Activated gamma-delta T cell treated with anti-CD3 and anti-CD28 coated beads, Interleukin-2, amount 50 U/mL, for 16 hours (primary cell): ENCODE measurements around the gene PCDHGB7.
"Not testable (repeated sequence)": the region's sequence is repeated elsewhere in the genome, so short reads cannot be mapped to it uniquely, and the experiment has no call there.

ENCODE experiments used
- DNase-seq: peaks from one replicate; pipeline ENCODE4 v3.0.0-alpha.2; 2020; ENCODE audit warnings: low read depth

PCDHGB7 gene

GRCh38 chr5:141397756-141398551 is 19.5 kb upstream of the PCDHGB7 start, which contains the start of gene PCDHGB5:
Gene PCDHGB5, plus strand, starts transcription at chr5:141397947. Its CDS starts 181 bp downstream, at chr5:141398128.
- not testable (repeated sequence) for DNase-seq

DNA sequence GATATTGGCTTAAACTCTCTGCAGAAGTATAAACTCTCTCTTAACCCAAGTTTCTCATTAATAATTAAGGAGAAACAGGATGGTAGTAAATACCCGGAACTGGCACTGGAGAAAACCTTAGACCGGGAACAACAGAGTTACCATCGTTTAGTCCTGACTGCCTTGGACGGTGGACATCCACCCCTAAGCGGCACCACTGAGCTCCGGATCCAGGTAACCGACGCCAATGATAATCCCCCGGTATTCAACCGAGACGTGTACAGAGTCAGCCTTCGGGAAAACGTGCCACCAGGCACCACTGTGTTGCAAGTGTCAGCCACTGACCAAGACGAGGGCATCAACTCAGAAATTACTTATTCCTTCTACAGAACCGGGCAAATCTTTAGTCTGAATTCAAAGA is 18.9 kb upstream of the PCDHGB7 start:
- DNase-seq, result no peak

- no peak for DNase-seq
Measured at GRCh38 chr5:141399555-141400258, 17.8 kb upstream of the PCDHGB7 start.

DNA sequence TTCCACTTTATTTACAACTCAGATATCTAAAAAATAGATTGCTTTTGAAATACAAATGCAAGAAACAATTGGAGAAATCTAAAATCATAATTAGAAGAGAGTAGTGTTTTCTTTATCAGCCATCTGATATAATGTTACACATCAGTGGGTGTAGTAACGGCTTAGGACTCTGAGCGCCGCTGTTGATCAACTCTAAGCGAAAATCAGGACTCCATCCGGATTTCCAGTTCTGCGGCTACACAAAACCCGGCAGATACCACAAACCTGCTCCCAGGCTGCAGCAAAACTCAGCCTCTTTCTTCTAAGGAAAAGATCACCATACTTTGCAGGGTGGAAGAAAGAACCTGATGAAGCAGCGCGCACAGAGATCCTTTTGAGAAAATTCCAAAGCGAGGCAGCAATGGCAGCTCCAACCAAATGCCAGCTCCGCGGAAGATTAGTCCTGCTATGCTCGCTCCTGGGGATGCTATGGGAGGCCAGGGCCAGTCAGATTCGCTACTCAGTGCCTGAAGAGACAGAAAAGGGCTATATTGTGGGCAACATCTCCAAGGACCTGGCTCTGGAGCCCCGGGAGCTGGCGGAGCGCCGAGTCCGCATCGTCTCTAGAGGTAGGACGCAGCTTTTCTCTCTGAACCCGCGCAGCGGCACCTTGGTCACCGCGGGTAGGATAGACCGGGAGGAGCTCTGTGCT is 14.8 kb upstream of the PCDHGB7 start, which contains the start of gene PCDHGA9:
TSS of gene PCDHGA9 (plus strand) at position 226 of the 691 bp plus-strand sequence. CDS start at position 401, 175 bp downstream.
- no peak for DNase-seq

DNA sequence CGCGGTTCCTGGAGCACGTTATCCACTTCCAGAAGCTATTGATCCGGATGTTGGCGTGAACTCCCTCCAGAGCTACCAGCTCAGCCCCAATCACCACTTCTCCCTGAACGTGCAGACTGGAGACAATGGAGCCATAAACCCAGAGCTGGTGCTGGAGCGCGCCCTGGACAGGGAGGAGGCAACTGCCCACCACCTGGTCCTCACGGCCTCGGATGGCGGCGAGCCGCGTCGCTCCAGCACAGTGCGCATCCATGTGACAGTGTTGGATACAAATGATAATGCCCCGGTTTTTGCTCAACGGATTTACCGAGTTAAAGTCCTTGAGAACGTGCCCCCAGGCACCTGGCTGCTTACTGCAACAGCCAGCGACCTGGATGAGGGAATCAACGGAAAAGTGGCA is 14.1 kb upstream of the PCDHGB7 start:
- no peak for DNase-seq

GRCh38 chr5:141407790-141408505 is 9.5 kb upstream of the PCDHGB7 start, which contains the start of gene PCDHGB6:
Gene PCDHGB6, plus strand, starts transcription at chr5:141408021. Its CDS starts 182 bp downstream, at chr5:141408203.
- DNase-seq, result not testable (repeated sequence)

GRCh38 chr5:141409598-141410306 is 7.7 kb upstream of the PCDHGB7 start:
- DNase-seq, result no peak

DNA sequence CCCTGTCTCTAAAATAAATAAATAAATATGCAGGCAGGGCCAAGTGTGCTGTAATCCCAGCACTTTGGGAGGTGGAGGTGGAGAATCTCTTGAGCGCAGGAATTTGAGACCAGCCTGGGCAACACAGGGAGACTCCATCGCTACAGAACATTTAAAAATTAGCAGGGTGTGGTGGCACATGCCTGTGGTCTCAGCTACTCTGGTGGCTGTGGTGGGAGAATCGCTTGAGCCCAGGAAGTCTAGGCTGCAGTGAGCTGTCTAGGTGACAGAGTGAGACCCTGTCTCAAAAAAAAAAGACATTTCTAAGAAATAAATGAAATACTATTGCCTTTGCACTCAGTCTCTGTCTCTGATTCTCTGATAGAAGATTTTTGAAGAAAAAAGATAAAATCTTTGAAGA is 5.9 kb upstream of the PCDHGB7 start:
- DNase-seq, result no peak

GRCh38 chr5:141412854-141413539 is 4.5 kb upstream of the PCDHGB7 start, which contains the start of gene PCDHGA10:
Gene PCDHGA10, plus strand, starts transcription at chr5:141412987. Its CDS starts 189 bp downstream, at chr5:141413176.
- no peak for DNase-seq

DNA sequence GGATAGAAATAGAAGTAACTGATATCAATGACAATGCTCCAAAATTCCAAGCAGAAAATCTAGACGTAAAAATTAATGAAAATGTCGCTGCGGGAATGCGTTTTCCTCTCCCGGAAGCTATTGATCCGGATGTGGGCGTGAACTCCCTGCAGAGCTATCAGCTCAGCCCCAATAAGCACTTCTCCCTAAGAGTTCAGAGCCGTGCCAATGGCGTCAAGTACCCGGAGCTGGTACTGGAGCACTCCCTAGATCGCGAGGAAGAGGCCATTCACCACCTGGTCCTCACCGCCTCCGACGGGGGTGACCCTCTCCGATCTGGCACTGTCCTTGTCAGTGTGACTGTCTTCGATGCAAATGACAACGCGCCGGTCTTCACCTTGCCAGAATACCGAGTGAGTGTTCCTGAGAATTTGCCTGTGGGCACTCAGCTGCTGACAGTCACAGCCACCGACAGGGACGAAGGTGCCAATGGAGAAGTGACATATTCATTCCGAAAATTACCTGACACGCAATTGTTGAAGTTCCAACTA is 3.9 kb upstream of the PCDHGB7 start:
- no peak for DNase-seq

GRCh38 chr5:141414548-141415274 is 2.8 kb upstream of the PCDHGB7 start:
- DNase-seq, result not testable (repeated sequence)

DNA sequence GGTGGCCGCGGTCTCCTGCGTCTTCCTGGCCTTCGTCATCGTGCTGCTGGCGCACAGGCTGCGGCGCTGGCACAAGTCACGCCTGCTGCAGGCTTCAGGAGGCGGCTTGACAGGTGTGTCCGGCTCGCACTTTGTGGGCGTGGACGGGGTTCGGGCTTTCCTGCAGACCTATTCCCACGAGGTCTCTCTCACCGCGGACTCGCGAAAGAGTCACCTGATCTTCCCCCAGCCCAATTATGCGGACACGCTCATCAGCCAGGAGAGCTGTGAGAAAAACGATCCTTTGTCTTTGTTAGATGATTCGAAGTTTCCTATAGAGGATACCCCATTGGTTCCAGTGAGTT is 2.2 kb upstream of the PCDHGB7 start:
- DNase-seq, result not testable (repeated sequence)

- DNase-seq, result no peak
Measured at GRCh38 chr5:141419074-141419880, 1.8 kb downstream of the PCDHGB7 start.

- no peak for DNase-seq
Measured at GRCh38 chr5:141420855-141421488, 3.5 kb downstream of the PCDHGB7 start, which contains the start of gene PCDHGA11. Gene PCDHGA11, plus strand, starts transcription at chr5:141421051. Its CDS starts 177 bp downstream, at chr5:141421228.

DNA sequence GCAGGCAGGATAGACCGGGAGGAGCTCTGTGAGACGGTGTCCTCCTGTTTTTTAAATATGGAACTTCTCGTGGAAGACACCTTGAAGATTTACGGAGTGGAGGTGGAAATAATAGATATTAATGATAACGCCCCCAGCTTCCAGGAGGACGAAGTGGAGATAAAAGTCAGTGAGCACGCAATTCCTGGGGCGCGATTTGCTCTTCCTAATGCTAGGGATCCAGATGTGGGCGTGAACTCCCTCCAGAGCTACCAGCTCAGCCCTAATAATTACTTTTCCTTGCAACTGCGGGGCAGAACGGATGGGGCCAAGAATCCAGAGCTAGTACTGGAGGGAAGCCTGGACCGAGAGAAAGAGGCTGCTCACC is 4.0 kb downstream of the PCDHGB7 start:
- DNase-seq, result no peak

- no peak for DNase-seq
Measured at GRCh38 chr5:141422742-141423291, 5.3 kb downstream of the PCDHGB7 start.

GRCh38 chr5:141427783-141428426 is 10.4 kb downstream of the PCDHGB7 start:
- DNase-seq, result no peak
